Mammary epithelial cell (primary cell): Measurements from ENCODE around the gene BRIP1.

Experiments
- EZH2 ChIP-seq: IDR thresholded peaks from 2 replicates; pipeline ENCODE4 v1.6.1; 2012; ENCODE audit warnings: low read length, inconsistent platforms, borderline replicate concordance
- TF ChIP-seq, protein P1 (sequence below), 2 donors: IDR thresholded peaks in 1 of 2; conservative IDR thresholded peaks in 1 of 2; 2 replicates each; pipeline ENCODE4 v1.5.1; 2011 to 2012; ENCODE audit warnings: inconsistent platforms in 2 of 2, low read length in 2 of 2, mild to moderate bottlenecking in 2 of 2, control low read depth in 1 of 2, low read depth in 1 of 2; ENCODE audit not compliant: insufficient read depth in 1 of 2; ENCODE audit errors: extremely low read depth in 1 of 2

DNA sequence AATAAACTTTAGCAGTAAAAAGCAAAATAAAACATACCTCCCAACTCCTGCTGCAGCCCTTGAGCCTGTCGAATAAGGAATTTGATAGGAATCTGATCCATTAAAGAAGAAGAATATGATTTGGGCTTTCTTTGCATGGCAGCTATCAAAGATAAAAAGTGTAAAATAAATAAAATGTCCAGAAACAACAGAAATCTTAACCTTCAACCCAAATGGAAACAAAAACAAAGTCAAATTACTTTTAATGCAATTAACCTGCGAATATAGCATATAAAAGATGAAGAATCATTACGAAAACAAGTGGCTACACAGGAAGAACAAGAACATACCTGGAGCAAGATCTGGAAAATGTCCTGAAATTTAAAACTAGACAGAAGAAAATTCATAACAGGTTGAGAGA lies 21.5 kb upstream of the BRIP1 start:
- TF ChIP-seq EZH2, result no peak
- TF ChIP-seq, protein P1, sequence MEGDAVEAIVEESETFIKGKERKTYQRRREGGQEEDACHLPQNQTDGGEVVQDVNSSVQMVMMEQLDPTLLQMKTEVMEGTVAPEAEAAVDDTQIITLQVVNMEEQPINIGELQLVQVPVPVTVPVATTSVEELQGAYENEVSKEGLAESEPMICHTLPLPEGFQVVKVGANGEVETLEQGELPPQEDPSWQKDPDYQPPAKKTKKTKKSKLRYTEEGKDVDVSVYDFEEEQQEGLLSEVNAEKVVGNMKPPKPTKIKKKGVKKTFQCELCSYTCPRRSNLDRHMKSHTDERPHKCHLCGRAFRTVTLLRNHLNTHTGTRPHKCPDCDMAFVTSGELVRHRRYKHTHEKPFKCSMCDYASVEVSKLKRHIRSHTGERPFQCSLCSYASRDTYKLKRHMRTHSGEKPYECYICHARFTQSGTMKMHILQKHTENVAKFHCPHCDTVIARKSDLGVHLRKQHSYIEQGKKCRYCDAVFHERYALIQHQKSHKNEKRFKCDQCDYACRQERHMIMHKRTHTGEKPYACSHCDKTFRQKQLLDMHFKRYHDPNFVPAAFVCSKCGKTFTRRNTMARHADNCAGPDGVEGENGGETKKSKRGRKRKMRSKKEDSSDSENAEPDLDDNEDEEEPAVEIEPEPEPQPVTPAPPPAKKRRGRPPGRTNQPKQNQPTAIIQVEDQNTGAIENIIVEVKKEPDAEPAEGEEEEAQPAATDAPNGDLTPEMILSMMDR (conservative IDR thresholded peaks at IDR 0.05 in 1 of 2, IDR thresholded peaks at IDR 0.05 in 1 of 2; ENCODE audit: extremely low read depth in 1 of 2, insufficient read depth in 1 of 2, low read depth in 1 of 2, low read length in 2 of 2), result no peak
